Heart right ventricle (tissue), 16 donors: ENCODE results near the gene SLC22A23. TPM values are rescaled to one million over a fixed set of nuclear protein-coding genes. Genes with fewer than 3 reads are reported as not detected.

ENCODE experiments used
- ATAC-seq, 8 donors: fragments of 200-7000 bp; cut with Tn5 transposase; one replicate each; pipeline ENCODE4 v1.9.1; 2020; ENCODE audit warnings: mild to moderate bottlenecking in 8 of 8, moderate library complexity in 8 of 8, moderate number of reproducible peaks in 1 of 8
- DNase-seq, 2 donors: peaks; one replicate each; pipeline ENCODE4 v3.0.0-alpha.2; 2020
- H3K27ac ChIP-seq, 10 donors: fragments of 200-600 bp; sonication (generic) in 2 of 10; one replicate each; pipeline versions ENCODE4 v1.5.0 to v1.8.0; 2020 to 2022; ENCODE audit warnings: mild to moderate bottlenecking in 3 of 10
- H3K27me3 ChIP-seq, 7 donors: fragments of 200-600 bp; one replicate each; pipeline ENCODE4 v1.8.0; 2021 to 2022; ENCODE audit warnings: mild to moderate bottlenecking in 2 of 7
- H3K36me3 ChIP-seq, 9 donors: fragments of 200-600 bp; sonication (generic) in 1 of 9; one replicate each; pipeline versions ENCODE4 v1.5.0 to v1.8.0; 2020 to 2022; ENCODE audit warnings: mild to moderate bottlenecking in 2 of 9
- H3K4me1 ChIP-seq, 9 donors: fragments of 200-600 bp; sonication (generic) in 1 of 9; one replicate each; pipeline versions ENCODE4 v1.5.0 to v1.8.0; 2020 to 2022; ENCODE audit warnings: mild to moderate bottlenecking in 4 of 9
- H3K4me3 ChIP-seq, 10 donors: fragments of 200-600 bp; sonication (generic) in 2 of 10; one replicate each; pipeline versions ENCODE4 v1.5.0 to v1.8.0; 2020 to 2022; ENCODE audit warnings: mild to moderate bottlenecking in 7 of 10, moderate library complexity in 2 of 10
- H3K9me3 ChIP-seq, 11 donors: fragments of 200-600 bp in 10 of 11; sonication (generic) in 2 of 11; one replicate each; pipeline versions ENCODE4 v1.5.0 to v1.8.0; 2013 to 2022; ENCODE audit warnings: mild to moderate bottlenecking in 2 of 11, control low read depth in 1 of 11, moderate library complexity in 1 of 11
- WGBS, 2 donors: extraction: QIAGEN DNeasy Blood & Tissue Kit; methylation state at CpG; one replicate each; pipeline ENCODE4 v1.1.7; 2013; ENCODE audit warnings: inconsistent platforms in 1 of 2; 5-methylcytosine and 5-hydroxymethylcytosine counted together
- intact Hi-C, 10 donors: fragments of 100-400 bp; cut with DNase I; formaldehyde crosslinking; loops; one replicate each; pipeline versions ENCODE4 v1.11.1 to v1.14.2; 2022
- polyA plus RNA-seq, 2 donors: library from polyadenylated mRNA; stranded (reverse); fragments of 200-250 nt; gene quantifications; one replicate each; pipeline ENCODE4 v1.2.3, GENCODE V29; 2013
- total RNA-seq, 10 donors: library from RNA; stranded (reverse); fragmentation: NEBNext Ultra II Directional in 3 of 10; extraction: Animal tissue kit (Norgen Biotek cat#: 25700) in 3 of 10; gene quantifications; one replicate each; pipeline versions ENCODE4 v1.2.1 to v1.2.4, GENCODE V29; 2021 to 2023
- TF ChIP-seq, protein P1 (sequence below), 9 donors: fragments of 200-600 bp; sonication (generic) in 2 of 9; IDR thresholded peaks; one replicate each; pipeline versions ENCODE4 v1.5.0 to v1.8.0; 2021 to 2022; ENCODE audit warnings: antibody characterized with exemption in 9 of 9, mild to moderate bottlenecking in 5 of 9, moderate library complexity in 1 of 9
- donor health status: Arrhythmogenic right ventricular cardiomyopathy.
- donor health status: ischemic (EF 13 %, LVEDD 7.1; RV severe dilation, severe dysfunction).
- donor health status: healthy with polysubstance abuse.
- donor health status: DM: no; HTN: yes; CAD: no.
- donor health status: DM: no; HTN: no; CAD: no.
- donor health status: ischemic (EF 25% LVEDD 6.9; RV normal size, moderate dysfunction).
- donor health status: ischemic (EF 25% LVEDD 5.7; RV mildly dilated, moderate dysfunction).
- donor health status: healthy.
- donor health status: DM: yes; HTN: yes; CAD: no.
- donor health status: Ischemic cardiomyopathy.
- donor health status: ischemic (EF 35%, LVEDD 5.7; RV mildly dilated, moderate dysfunction).
- donor health status: nonischemic (EF 11% LVEDD 7.7; RV severe dilation, severe dysfunction).
- donor health status: DM: yes; HTN: yes; CAD: no.
- donor health status: PGD.
- donor health status: ischemic (EF 29% LVEDD 5.4; RV normal size, mild dysfunction).
- donor health status: nonischemic (EF 23%, LVEDD 6.1; RV moderate dilation, normal function).

The SLC22A23 gene
- total and polyA plus RNA-seq, 12 donors, result 1.9 to 7.8 (median 5.1) TPM

DNA sequence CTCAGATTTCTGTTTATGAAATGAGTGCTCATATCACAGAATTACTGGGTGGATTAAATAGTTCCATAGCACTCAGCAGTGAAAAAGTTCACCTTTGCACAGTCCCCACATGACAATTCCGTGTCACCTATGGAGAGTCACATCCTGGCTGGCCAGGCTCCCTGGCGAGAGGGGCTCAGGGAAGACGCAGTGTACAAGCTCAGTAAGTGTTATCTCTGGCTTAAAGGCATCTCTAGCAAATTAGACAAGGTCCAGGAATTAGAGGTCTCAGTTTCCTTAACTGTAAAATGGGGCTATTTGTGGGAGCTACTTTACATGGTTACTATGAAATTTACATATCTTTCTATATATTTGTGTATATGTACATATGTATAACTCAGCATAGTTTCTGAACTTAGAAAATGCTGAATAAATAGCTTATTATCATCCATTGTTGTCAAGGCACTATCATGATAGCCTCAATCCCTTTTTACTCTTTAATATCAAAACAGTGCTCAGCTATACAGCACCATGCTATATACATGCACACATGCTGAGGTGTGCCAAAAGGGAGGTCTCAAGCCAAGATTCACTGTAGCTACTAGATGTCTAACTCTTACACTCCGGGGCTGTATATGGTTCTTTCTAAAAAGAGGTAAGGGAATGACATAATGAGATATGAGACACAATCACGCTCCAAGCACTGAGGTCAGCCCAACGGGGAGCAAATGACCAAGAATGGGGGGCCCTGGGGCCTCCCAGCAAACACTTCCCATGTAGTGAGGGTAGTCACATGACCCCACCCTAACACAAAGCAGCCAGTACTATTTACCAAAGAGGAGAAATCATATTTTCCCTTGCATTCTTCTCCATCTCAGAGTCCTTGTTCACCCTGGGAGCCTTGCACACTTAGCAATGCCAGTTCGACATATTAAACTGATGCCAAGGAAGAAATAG is 59.4 kb downstream of the SLC22A23 start:
- Histone ChIP-seq H3K27ac (no peak overlapping the region), H3K36me3 (no peaks in the 10 kb centered on the region), H3K27me3 (no peaks in the 10 kb centered on the region), H3K4me3 (no peak overlapping the region), H3K4me1 (peaks cover 0 to 16% (median 3%) of the 10 kb centered on the region in 9 donors), H3K9me3 (no peaks in the 10 kb centered on the region)
- intact Hi-C loops, result no loop called here
- 78 to 86% methylated on average over 7 of the region's 7 CpGs for WGBS, 2 donors
- TF ChIP-seq, protein P1, sequence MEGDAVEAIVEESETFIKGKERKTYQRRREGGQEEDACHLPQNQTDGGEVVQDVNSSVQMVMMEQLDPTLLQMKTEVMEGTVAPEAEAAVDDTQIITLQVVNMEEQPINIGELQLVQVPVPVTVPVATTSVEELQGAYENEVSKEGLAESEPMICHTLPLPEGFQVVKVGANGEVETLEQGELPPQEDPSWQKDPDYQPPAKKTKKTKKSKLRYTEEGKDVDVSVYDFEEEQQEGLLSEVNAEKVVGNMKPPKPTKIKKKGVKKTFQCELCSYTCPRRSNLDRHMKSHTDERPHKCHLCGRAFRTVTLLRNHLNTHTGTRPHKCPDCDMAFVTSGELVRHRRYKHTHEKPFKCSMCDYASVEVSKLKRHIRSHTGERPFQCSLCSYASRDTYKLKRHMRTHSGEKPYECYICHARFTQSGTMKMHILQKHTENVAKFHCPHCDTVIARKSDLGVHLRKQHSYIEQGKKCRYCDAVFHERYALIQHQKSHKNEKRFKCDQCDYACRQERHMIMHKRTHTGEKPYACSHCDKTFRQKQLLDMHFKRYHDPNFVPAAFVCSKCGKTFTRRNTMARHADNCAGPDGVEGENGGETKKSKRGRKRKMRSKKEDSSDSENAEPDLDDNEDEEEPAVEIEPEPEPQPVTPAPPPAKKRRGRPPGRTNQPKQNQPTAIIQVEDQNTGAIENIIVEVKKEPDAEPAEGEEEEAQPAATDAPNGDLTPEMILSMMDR (IDR thresholded peaks at IDR 0.05), result no peak
- no peak for DNase-seq
- ATAC-seq, result no peak

DNA sequence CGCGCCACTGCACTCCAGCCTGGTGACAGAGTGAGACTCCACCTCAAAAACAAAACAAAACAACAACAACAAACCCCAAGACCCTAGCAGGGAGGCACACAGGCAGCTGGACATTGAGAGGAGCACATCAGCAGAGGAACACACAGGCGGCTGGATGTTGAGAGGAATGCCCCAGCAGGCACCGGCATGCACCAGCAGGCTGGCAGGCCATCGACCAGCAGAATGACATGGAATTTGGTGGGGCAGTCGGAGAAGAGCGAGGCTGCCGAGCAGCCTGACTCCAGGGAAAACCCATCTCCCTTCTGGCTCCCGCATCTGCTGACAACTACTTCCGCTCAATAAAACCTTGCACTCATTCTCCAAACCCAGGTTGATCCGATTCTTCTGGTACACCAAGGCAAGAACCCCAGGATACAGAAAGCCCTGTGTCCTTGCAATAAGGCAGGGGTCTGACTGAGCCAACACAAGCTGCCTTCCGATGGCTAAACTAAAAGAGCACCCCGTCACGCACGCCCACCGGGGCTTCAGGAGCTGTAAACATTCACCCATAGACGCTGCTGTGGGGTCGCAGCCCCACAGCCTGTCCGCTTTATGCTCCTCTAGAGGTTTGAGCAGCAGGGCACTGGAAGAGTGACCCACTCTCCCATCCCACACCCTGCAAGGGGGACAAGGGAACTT is 60.2 kb downstream of the SLC22A23 start:
- 94% methylated on average over 19 of the region's 19 CpGs for WGBS, 2 donors
- no peak overlapping the region for H3K4me3 ChIP-seq
- no peak for DNase-seq
- H3K4me1 ChIP-seq, result peaks cover 0 to 15% (median 3%) of the 10 kb centered on the region in 9 donors
- no peaks in the 10 kb centered on the region for H3K27me3 ChIP-seq
- H3K9me3 ChIP-seq, result no peaks in the 10 kb centered on the region
- TF ChIP-seq, protein P1 (IDR thresholded peaks at IDR 0.05), result no peak
- no peak overlapping the region for H3K27ac ChIP-seq
- intact Hi-C loops, result no loop called here
- no peaks in the 10 kb centered on the region for H3K36me3 ChIP-seq
- no peak for ATAC-seq

DNA sequence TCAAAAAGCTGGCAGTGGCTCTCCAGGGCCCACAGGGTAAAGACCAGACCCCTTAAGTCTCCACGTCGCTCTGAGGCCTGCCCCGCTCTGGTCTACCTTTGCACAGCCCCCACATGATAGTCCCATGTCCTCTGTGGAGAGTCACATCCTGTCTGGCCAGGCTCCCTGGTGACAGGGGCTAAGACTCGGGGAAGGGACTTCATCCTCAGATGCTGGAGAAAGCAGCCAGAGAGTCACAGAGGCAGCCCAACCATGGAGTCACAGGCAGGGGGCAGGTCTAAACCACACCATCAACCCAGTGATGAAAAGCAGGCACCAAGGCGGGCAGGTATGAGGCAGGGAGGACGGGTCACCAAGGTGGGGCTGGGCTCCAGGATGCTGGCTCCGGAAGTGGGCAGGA is 62.2 kb downstream of the SLC22A23 start:
- TF ChIP-seq, protein P1 (IDR thresholded peaks at IDR 0.05), result no peak
- ATAC-seq, result no peak
- H3K4me3 ChIP-seq, result no peak overlapping the region
- H3K27ac ChIP-seq, result no peak overlapping the region
- peaks cover 0 to 18% (median 7%) of the 10 kb centered on the region in 9 donors for H3K4me1 ChIP-seq
- 83 to 91% methylated on average over 7 of the region's 7 CpGs for WGBS, 2 donors
- H3K36me3 ChIP-seq, result no peaks in the 10 kb centered on the region
- no peaks in the 10 kb centered on the region for H3K9me3 ChIP-seq
- no peaks in the 10 kb centered on the region for H3K27me3 ChIP-seq
- no peak for DNase-seq
- intact Hi-C loops, result no loop called here

DNA sequence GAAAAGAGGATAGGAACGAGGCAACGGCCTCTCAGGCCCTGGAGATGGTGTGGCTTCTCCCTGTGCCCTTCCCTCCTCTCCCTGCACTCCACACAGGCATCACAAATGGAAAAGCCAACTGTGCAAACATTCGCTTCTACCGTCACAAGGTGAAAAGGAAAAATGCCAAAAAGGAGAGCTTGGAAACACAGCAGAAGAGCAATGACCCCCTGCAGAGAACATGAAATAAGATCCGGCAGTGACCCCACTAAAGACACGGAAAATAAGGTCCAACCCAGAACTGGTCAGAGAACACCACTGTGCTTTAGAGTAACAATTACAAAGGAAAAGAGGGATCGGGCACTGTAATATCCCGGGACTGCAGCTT is 63.0 kb downstream of the SLC22A23 start:
- Histone ChIP-seq H3K9me3 (no peaks in the 10 kb centered on the region), H3K27me3 (no peaks in the 10 kb centered on the region), H3K4me1 (peaks cover 0 to 18% (median 7%) of the 10 kb centered on the region in 9 donors), H3K4me3 (no peak overlapping the region), H3K27ac (no peak overlapping the region), H3K36me3 (no peaks in the 10 kb centered on the region)
- 91% methylated on average over 8 of the region's 8 CpGs for WGBS, 2 donors
- no peak for ATAC-seq
- TF ChIP-seq, protein P1 (IDR thresholded peaks at IDR 0.05), result no peak
- intact Hi-C loops, result no loop called here
- no peak for DNase-seq
